ENCODE measurements around the gene GSTA2.
"Not testable (repeated sequence)": the region's sequence is repeated elsewhere in the genome, so short reads cannot be mapped to it uniquely, and the experiment has no call there.

Gene GSTA2

GRCh38 chr6:52790861-52791260, 27.6 kb upstream of the GSTA2 start:
- no peak for TF ChIP-seq CTCF (IDR thresholded peaks at IDR 0.05; ENCODE audit: unreplicated experiment in 3 of 3)
- Mint-ChIP-seq H3K4me3 (no peak overlapping the region), H3K27me3 (ENCODE audit: low read depth) (peaks cover 3% of the 10 kb centered on the region), H3K36me3 (ENCODE audit: low read depth) (peaks cover 8% of the 10 kb centered on the region), H3K27ac (peak overlapping the region in 2 of 3 experiments; percentile 54 to 58), H3K9me3 (peaks cover 7% of the 10 kb centered on the region), H3K4me1 (no peaks in the 10 kb centered on the region)

GRCh38 chr6:52789658-52790057, 26.4 kb upstream of the GSTA2 start:
- not testable (repeated sequence) for H3K36me3 Mint-ChIP-seq (ENCODE audit: low read depth); H3K4me1 Mint-ChIP-seq; H3K27me3 Mint-ChIP-seq (ENCODE audit: low read depth); H3K4me3 Mint-ChIP-seq; H3K9me3 Mint-ChIP-seq
- peak overlapping the region in 1 of 3 experiments; percentile 58 for H3K27ac Mint-ChIP-seq

- Mint-ChIP-seq H3K36me3 (ENCODE audit: low read depth) (peaks cover 8% of the 10 kb centered on the region), H3K4me3 (no peak overlapping the region), H3K27me3 (ENCODE audit: low read depth) (no peaks in the 10 kb centered on the region), H3K9me3 (peaks cover 7% of the 10 kb centered on the region), H3K4me1 (no peaks in the 10 kb centered on the region), H3K27ac (peak overlapping the region in 1 of 3 experiments; percentile 80)
- no peak for TF ChIP-seq CTCF (IDR thresholded peaks at IDR 0.05; ENCODE audit: unreplicated experiment in 3 of 3)
Observed at GRCh38 chr6:52788478-52788877, 25.2 kb upstream of the GSTA2 start.

GRCh38 chr6:52787917-52788316, 24.6 kb upstream of the GSTA2 start:
- no peak for TF ChIP-seq CTCF (IDR thresholded peaks at IDR 0.05; ENCODE audit: unreplicated experiment in 3 of 3)
- Mint-ChIP-seq H3K36me3 (ENCODE audit: low read depth) (peaks cover 5% of the 10 kb centered on the region), H3K27me3 (ENCODE audit: low read depth) (no peaks in the 10 kb centered on the region), H3K27ac (peak overlapping the region in 2 of 3 experiments; percentile 39 to 80), H3K4me1 (no peaks in the 10 kb centered on the region), H3K9me3 (peaks cover 3% of the 10 kb centered on the region), H3K4me3 (no peak overlapping the region)

GRCh38 chr6:52786249-52786956, 23.1 kb upstream of the GSTA2 start:
- Mint-ChIP-seq H3K27ac (no peak overlapping the region), H3K4me1 (no peaks in the 10 kb centered on the region), H3K9me3 (no peaks in the 10 kb centered on the region), H3K36me3 (ENCODE audit: low read depth) (no peaks in the 10 kb centered on the region), H3K4me3 (no peak overlapping the region), H3K27me3 (ENCODE audit: low read depth) (no peaks in the 10 kb centered on the region)
- TF ChIP-seq CTCF (IDR thresholded peaks at IDR 0.05; ENCODE audit: unreplicated experiment in 3 of 3) = no peak

- H3K36me3 Mint-ChIP-seq (ENCODE audit: low read depth); H3K27ac Mint-ChIP-seq; H3K9me3 Mint-ChIP-seq; H3K27me3 Mint-ChIP-seq (ENCODE audit: low read depth); H3K4me3 Mint-ChIP-seq; H3K4me1 Mint-ChIP-seq: not testable (repeated sequence)
Observed at GRCh38 chr6:52782696-52783274, 19.5 kb upstream of the GSTA2 start.

- not testable (repeated sequence) for H3K36me3 Mint-ChIP-seq (ENCODE audit: low read depth); H3K27me3 Mint-ChIP-seq (ENCODE audit: low read depth); H3K4me1 Mint-ChIP-seq; H3K4me3 Mint-ChIP-seq; H3K27ac Mint-ChIP-seq; H3K9me3 Mint-ChIP-seq
Observed at GRCh38 chr6:52782209-52782608, 18.9 kb upstream of the GSTA2 start.

All from nephron (organoid).